Astrocyte (in vitro differentiated cells and primary cell): ENCODE results near the gene RFX4. TPM values are rescaled to one million over a fixed set of nuclear protein-coding genes. Genes with fewer than 3 reads are reported as not detected.
"Not testable (repeated sequence)": the region's sequence is repeated elsewhere in the genome, so short reads cannot be mapped to it uniquely, and the experiment has no call there.

Source experiments
- DNase-seq: peaks from one replicate; pipeline ENCODE4 v3.0.0-alpha.2; 2010; ENCODE audit warnings: low read depth
- FAIRE-seq: peaks from 2 replicates; lab custom pipeline; 2011; peaks lifted over from hg19 to GRCh38; lab: Jason Lieb, UNC
- H2AFZ ChIP-seq: 2 replicates; pipeline ENCODE4 v1.6.0; 2012; ENCODE audit warnings: low read depth, low read length, inconsistent platforms
- H3K27ac ChIP-seq: 2 replicates; pipeline ENCODE4 v1.5.1; 2011; ENCODE audit warnings: low read depth, low read length, inconsistent platforms
- H3K27me3 ChIP-seq: 2 replicates; pipeline ENCODE4 v1.6.0; 2011; ENCODE audit warnings: low read length, inconsistent platforms; ENCODE audit not compliant: insufficient read depth
- H3K36me3 ChIP-seq: 2 replicates; pipeline ENCODE4 v1.5.1; 2011; ENCODE audit warnings: low read length, inconsistent platforms; ENCODE audit not compliant: insufficient read depth
- H3K4me1 ChIP-seq: 2 replicates; pipeline ENCODE4 v1.5.1; 2011; ENCODE audit warnings: low read length, inconsistent platforms; ENCODE audit not compliant: insufficient read depth
- H3K4me2 ChIP-seq: 2 replicates; pipeline ENCODE4 v1.6.0; 2012; ENCODE audit warnings: low read length, inconsistent platforms
- H3K4me3 ChIP-seq: 2 replicates; pipeline ENCODE4 v1.5.1; 2011; ENCODE audit warnings: low read depth, mild to moderate bottlenecking, low read length, inconsistent platforms; ENCODE audit not compliant: insufficient read depth
- H3K79me2 ChIP-seq: 2 replicates; pipeline ENCODE4 v1.6.0; 2012; ENCODE audit warnings: mild to moderate bottlenecking, low read length, inconsistent platforms; ENCODE audit not compliant: insufficient read depth
- H3K9ac ChIP-seq: 2 replicates; pipeline ENCODE4 v1.6.0; 2012; ENCODE audit warnings: mild to moderate bottlenecking, low read length, inconsistent platforms
- H3K9me3 ChIP-seq: 2 replicates; pipeline ENCODE4 v1.5.1; 2012; ENCODE audit warnings: low read depth, mild to moderate bottlenecking, low read length, inconsistent platforms; ENCODE audit not compliant: insufficient read depth
- H4K20me1 ChIP-seq: 2 replicates; pipeline ENCODE4 v1.6.0; 2012; ENCODE audit warnings: low read length, inconsistent platforms; ENCODE audit not compliant: insufficient read depth
- H3K27ac Mint-ChIP-seq: one replicate; pipeline ENCODE4 v1.8.0; 2021; ENCODE audit warnings: mild to moderate bottlenecking, mixed read lengths; ENCODE audit not compliant: unreplicated experiment
- H3K27me3 Mint-ChIP-seq: one replicate; pipeline ENCODE4 v1.8.0; 2021; ENCODE audit warnings: low read depth, mixed read lengths; ENCODE audit not compliant: unreplicated experiment
- H3K36me3 Mint-ChIP-seq: one replicate; pipeline ENCODE4 v1.8.0; 2021; ENCODE audit warnings: low read depth, mixed read lengths; ENCODE audit not compliant: unreplicated experiment
- H3K4me1 Mint-ChIP-seq: one replicate; pipeline ENCODE4 v1.8.0; 2021; ENCODE audit warnings: low read depth, mixed read lengths; ENCODE audit not compliant: unreplicated experiment
- H3K4me3 Mint-ChIP-seq: one replicate; pipeline ENCODE4 v1.8.0; 2021; ENCODE audit warnings: mild to moderate bottlenecking, moderate library complexity, mixed read lengths; ENCODE audit not compliant: unreplicated experiment
- H3K9me3 Mint-ChIP-seq: one replicate; pipeline ENCODE4 v1.8.0; 2021; ENCODE audit warnings: mild to moderate bottlenecking, mixed read lengths; ENCODE audit not compliant: unreplicated experiment
- EZH2 ChIP-seq: IDR thresholded peaks from 2 replicates; pipeline ENCODE4 v1.6.1; 2012; ENCODE audit warnings: mild to moderate bottlenecking, low read length, inconsistent platforms; ENCODE audit not compliant: insufficient read depth
- total RNA-seq: library from RNA; stranded (reverse); gene quantifications from 2 replicates; pipeline ENCODE4 v1.2.1, GENCODE V29; 2021
- TF ChIP-seq, protein P1 (sequence below): IDR thresholded peaks from 2 replicates; pipeline ENCODE4 v1.5.1; 2011; ENCODE audit warnings: low read depth, mild to moderate bottlenecking, inconsistent platforms, low read length, moderate library complexity; ENCODE audit not compliant: insufficient read depth

RFX4 gene
- total RNA-seq, 1 donor from 2014 or later = 0.07 TPM

- Histone ChIP-seq H2AFZ (no peak overlapping the region), H3K79me2 (no peaks in the 10 kb centered on the region), H3K27ac (no peak overlapping the region), H4K20me1 (no peaks in the 10 kb centered on the region), H3K4me3 (no peak overlapping the region), H3K9me3 (no peaks in the 10 kb centered on the region), H3K36me3 (no peaks in the 10 kb centered on the region), H3K27me3 (peaks cover 5% of the 10 kb centered on the region), H3K9ac (no peak overlapping the region), H3K4me1 (no peaks in the 10 kb centered on the region), H3K4me2 (no peak overlapping the region)
- no peaks in the 10 kb centered on the region for H3K4me1 Mint-ChIP-seq
- DNase-seq (no peak), FAIRE-seq (no peak)
- TF ChIP-seq, protein P1, sequence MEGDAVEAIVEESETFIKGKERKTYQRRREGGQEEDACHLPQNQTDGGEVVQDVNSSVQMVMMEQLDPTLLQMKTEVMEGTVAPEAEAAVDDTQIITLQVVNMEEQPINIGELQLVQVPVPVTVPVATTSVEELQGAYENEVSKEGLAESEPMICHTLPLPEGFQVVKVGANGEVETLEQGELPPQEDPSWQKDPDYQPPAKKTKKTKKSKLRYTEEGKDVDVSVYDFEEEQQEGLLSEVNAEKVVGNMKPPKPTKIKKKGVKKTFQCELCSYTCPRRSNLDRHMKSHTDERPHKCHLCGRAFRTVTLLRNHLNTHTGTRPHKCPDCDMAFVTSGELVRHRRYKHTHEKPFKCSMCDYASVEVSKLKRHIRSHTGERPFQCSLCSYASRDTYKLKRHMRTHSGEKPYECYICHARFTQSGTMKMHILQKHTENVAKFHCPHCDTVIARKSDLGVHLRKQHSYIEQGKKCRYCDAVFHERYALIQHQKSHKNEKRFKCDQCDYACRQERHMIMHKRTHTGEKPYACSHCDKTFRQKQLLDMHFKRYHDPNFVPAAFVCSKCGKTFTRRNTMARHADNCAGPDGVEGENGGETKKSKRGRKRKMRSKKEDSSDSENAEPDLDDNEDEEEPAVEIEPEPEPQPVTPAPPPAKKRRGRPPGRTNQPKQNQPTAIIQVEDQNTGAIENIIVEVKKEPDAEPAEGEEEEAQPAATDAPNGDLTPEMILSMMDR = no peak
- no peak for TF ChIP-seq EZH2
- no peaks in the 10 kb centered on the region for H3K36me3 Mint-ChIP-seq
- peaks cover 31% of the 10 kb centered on the region for H3K27me3 Mint-ChIP-seq
- no peak overlapping the region for H3K27ac Mint-ChIP-seq
- peaks cover 5% of the 10 kb centered on the region for H3K9me3 Mint-ChIP-seq
- no peak overlapping the region for H3K4me3 Mint-ChIP-seq
These were observed 18.7 kb downstream of the RFX4 start for GRCh38 chr12:106601496-106601895.

- Histone ChIP-seq H3K4me3 (no peak overlapping the region), H2AFZ (no peak overlapping the region)
These were observed 19.3 kb downstream of the RFX4 start for GRCh38 chr12:106602076-106602475.

DNA sequence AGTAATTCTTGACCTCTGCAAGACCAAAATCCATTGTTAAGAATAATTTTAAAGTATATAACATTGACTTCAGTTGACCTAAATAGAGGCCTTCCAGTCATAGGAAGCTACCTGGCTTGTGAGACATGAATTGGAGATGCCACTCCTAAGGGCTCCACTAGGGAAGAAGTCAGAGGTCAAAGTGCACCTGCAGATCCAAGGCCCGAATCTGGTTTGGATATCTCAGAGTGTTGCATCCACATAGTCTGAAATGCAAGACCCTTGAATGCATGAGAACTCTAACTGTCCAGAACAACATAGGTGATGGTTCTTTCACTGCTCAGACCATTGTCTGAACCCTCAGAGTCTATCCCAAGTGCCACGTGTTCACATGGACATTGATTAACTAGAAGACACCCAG, 22.4 kb downstream of the RFX4 start:
- Histone ChIP-seq H3K9me3 (no peaks in the 10 kb centered on the region), H3K4me2 (no peak overlapping the region), H2AFZ (no peak overlapping the region), H3K4me3 (no peak overlapping the region), H3K27me3 (peaks cover 9% of the 10 kb centered on the region), H3K36me3 (no peaks in the 10 kb centered on the region), H3K9ac (no peak overlapping the region), H3K79me2 (no peaks in the 10 kb centered on the region), H3K4me1 (no peaks in the 10 kb centered on the region), H3K27ac (no peak overlapping the region), H4K20me1 (no peaks in the 10 kb centered on the region)
- Mint-ChIP-seq H3K4me1 (no peaks in the 10 kb centered on the region), H3K36me3 (no peaks in the 10 kb centered on the region), H3K27ac (no peak overlapping the region), H3K27me3 (peaks cover 35% of the 10 kb centered on the region), H3K9me3 (peaks cover 9% of the 10 kb centered on the region), H3K4me3 (no peak overlapping the region)
- DNase-seq (no peak), FAIRE-seq (no peak)
- TF ChIP-seq, protein P1 = no peak
- no peak for TF ChIP-seq EZH2

More at GRCh38 chr12:106602076-106602475, 19.3 kb downstream of the RFX4 start:
- Mint-ChIP-seq H3K27ac (no peak overlapping the region), H3K27me3 (peaks cover 34% of the 10 kb centered on the region), H3K4me3 (no peak overlapping the region), H3K9me3 (peaks cover 5% of the 10 kb centered on the region), H3K4me1 (no peaks in the 10 kb centered on the region), H3K36me3 (no peaks in the 10 kb centered on the region)
- DNase-seq (no peak), FAIRE-seq (no peak)
- Histone ChIP-seq H3K27me3 (peaks cover 2% of the 10 kb centered on the region), H3K4me2 (no peak overlapping the region), H3K4me1 (no peaks in the 10 kb centered on the region), H4K20me1 (no peaks in the 10 kb centered on the region), H3K27ac (no peak overlapping the region), H3K9me3 (no peaks in the 10 kb centered on the region), H3K36me3 (no peaks in the 10 kb centered on the region), H3K79me2 (no peaks in the 10 kb centered on the region), H3K9ac (no peak overlapping the region)
- no peak for TF ChIP-seq EZH2
- TF ChIP-seq, protein P1 = no peak

GRCh38 chr12:106620588-106620987, 37.8 kb downstream of the RFX4 start:
- not testable (repeated sequence) for H3K9me3 ChIP-seq, H3K27ac Mint-ChIP-seq, H3K27ac ChIP-seq, DNase-seq, H4K20me1 ChIP-seq, H3K36me3 ChIP-seq, H2AFZ ChIP-seq, H3K79me2 ChIP-seq, H3K36me3 Mint-ChIP-seq, H3K4me3 ChIP-seq, H3K4me3 Mint-ChIP-seq, H3K27me3 ChIP-seq, H3K4me1 Mint-ChIP-seq, H3K4me2 ChIP-seq, H3K4me1 ChIP-seq, FAIRE-seq, H3K9ac ChIP-seq, H3K27me3 Mint-ChIP-seq
- H3K9me3 Mint-ChIP-seq = peaks cover 23% of the 10 kb centered on the region
